GM21381 (cell line): Measurements from ENCODE around the gene HDAC3.

Source experiments
- ATAC-seq: cut with Tn5 transposase; IDR thresholded peaks from one replicate; pipeline ENCODE4 v1.9.1; 2021; ENCODE audit warnings: mild to moderate bottlenecking, moderate library complexity; ENCODE audit not compliant: unreplicated experiment

HDAC3 gene

DNA sequence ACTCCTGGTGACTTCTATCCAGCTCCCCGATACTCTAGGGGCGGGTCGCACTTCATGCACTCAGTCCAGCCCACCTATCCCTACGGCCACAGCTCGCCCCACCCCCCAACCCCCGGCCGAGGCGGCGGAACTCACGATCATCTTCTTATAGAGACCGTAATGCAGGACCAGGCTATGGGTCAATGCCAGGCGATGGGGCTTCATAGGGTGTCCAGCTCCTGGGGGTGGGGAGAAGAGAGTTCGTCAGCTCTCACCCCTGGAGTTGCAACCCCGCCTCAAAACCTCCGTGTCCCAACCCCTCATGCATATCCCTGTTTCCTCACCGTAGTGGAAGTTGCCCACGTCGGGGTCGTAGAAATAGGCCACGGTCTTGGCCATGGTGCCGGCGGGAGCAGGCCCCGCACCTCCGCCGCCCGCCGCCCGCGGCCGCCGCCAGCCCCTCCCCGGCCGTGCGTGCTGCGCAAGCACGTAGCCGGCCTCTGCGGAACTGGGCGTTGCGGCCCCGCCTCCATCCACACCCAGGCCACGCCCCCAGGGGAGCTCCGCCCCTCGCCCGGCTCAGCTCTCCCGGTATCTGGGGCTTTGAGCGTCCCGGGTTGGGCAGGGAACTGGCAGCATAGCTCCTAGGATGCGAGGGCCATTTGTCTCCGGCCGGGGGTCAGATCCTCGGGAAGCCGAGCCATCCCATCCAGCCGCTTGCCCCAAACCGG is at the start of gene HDAC3, which contains the start of gene RELL2:
HDAC3 (minus strand) TSS at position 437 of the 710 bp plus-strand sequence; CDS start at position 378, 59 bp downstream.
RELL2 (plus strand) TSS at position 585 of the 710 bp plus-strand sequence. CDS start 1,229 bp downstream, outside the sequence.
- ATAC-seq = peak; percentile 78

- no peak for ATAC-seq
These were observed 48.9 kb upstream of the HDAC3 start for GRCh38 chr5:141685591-141685990.

GRCh38 chr5:141683596-141684141 is 47.0 kb upstream of the HDAC3 start:
- ATAC-seq = no peak

DNA sequence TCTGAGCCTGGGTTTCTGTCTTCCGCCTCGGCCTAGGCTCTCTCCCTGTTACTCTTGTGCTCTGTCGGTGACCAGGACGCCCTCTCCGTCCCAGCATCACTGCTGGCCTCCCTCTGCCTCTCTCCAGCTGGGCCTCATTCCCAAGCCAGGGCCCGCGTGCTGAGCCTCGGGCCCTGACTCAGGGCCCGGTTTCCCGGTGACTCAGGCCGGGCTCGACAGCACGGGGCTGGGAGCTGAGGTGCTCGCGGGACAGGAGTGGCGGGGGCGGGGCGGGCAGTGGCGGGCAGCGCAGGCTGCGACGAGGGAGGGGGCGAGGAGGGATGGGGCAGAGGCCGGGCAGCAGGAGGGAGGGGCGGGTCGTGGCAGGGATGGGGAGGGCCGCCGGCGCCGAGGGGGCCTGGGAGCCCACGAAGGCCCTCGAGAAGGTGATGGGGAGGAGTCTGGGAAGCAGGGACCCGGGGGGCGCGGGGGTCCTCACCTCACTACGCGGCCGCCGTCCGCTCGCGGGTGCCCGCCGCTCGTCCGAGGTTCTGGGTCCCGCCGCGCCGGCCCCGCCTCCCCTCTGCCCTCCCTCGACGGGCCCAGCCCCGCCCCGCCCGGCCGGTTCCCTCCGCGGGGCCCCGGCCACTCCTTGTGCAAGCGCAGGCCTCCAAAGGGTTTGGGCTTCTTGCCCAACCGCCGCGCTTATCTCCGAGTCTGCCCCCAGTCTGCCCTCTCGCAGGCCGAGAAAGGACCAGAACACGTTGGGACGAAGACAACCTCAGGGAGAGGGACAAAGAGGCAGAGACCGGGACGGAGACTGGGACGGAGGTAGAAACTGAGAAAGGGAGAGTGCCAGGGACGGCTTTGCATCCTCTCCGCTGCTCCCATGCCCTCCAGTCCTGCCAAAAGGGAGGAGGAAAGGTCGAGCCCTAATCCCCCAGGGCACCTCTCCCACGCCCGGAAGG is 45.3 kb upstream of the HDAC3 start, which contains the start of gene ARAP3:
ARAP3 (minus strand) TSS at position 536 of the 947 bp plus-strand sequence. CDS start 1,744 bp downstream, outside the sequence.
- ATAC-seq = no peak

DNA sequence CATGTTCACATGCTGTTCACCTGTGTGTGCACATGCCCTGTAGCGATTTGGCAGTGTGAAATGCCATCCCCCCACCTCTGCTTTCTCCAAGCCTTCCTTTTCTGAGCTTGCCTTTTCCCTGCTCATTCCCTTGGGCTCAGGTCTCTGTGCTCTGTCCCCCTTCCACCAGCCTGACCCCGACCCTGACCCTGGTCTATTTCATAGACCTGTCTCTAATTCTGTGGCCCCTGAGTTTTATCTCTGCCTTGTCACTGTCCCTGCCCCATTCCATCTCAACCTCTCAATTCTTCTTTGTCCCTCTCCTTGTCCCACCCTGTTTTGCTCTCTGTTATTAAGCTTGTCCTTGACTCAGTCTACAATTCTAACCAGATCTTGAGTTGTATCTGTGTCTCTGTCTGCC is 44.6 kb upstream of the HDAC3 start:
- ATAC-seq = no peak

GRCh38 chr5:141680751-141681201 is 44.1 kb upstream of the HDAC3 start:
- no peak for ATAC-seq

DNA sequence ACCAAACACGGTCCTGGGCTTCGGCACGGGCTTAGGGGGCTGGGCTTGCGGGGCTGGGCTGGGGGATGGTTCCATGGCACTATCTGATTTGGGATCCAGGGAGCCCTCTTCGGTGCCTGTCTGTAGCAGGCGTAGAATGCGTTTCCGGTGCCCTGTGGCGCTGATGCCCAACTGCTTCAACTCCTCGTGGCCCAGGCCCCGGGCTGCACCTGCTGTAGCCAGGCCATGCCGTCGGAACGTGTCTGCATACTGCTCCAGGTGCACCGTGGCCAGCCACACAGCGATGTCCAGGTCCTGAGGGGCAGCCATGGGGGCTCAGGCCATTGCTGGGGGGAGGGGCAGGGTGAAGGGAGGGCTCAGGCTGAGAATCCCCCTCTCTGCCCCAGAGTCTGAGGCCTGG is 43.5 kb upstream of the HDAC3 start:
- no peak for ATAC-seq

DNA sequence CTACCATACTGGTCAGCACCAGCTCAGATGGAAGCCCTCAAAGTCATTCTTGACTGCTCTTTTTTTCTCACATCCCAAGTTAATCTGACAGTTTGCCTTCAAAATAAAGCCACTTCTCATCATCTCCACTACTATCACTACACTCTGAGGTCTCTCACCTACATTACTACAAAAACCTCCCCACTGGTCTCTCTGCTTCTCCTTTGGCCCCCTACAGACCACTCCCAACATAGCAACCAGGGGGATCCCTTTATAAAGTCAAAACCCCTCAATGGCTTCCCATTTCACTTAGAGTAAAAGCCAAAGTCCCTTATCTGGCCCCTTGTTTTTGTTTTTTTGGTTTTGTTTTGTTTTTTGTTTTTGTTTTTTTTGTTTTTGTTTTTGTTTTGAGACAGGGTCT is 40.8 kb upstream of the HDAC3 start:
- no peak for ATAC-seq

GRCh38 chr5:141675672-141676071 is 39.0 kb upstream of the HDAC3 start:
- ATAC-seq = no peak

- no peak for ATAC-seq
These were observed 38.1 kb upstream of the HDAC3 start for GRCh38 chr5:141674747-141675146.

- ATAC-seq = no peak
These were observed 36.5 kb upstream of the HDAC3 start for GRCh38 chr5:141672841-141673813.

GRCh38 chr5:141672071-141672840 is 35.6 kb upstream of the HDAC3 start:
- no peak for ATAC-seq

DNA sequence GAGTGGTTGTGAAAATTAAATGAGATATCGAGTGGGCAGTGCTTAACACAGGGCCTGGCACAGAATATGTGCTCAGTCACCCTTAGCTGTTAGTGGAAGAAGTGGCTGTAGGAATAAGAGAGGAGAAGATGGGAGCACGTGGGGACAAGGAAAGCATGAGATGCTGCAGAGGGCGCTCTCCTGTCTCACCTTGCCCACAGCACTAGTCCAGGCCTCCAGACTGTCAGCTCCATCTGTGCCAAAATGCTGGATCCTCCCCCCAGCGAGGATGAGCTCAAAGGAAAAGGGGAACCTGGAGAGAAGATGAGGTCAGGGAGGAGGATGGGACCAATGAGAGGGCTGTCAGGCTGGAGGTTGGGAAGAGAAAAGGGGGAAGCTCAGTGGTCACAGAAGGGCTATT is 32.9 kb upstream of the HDAC3 start:
- no peak for ATAC-seq

DNA sequence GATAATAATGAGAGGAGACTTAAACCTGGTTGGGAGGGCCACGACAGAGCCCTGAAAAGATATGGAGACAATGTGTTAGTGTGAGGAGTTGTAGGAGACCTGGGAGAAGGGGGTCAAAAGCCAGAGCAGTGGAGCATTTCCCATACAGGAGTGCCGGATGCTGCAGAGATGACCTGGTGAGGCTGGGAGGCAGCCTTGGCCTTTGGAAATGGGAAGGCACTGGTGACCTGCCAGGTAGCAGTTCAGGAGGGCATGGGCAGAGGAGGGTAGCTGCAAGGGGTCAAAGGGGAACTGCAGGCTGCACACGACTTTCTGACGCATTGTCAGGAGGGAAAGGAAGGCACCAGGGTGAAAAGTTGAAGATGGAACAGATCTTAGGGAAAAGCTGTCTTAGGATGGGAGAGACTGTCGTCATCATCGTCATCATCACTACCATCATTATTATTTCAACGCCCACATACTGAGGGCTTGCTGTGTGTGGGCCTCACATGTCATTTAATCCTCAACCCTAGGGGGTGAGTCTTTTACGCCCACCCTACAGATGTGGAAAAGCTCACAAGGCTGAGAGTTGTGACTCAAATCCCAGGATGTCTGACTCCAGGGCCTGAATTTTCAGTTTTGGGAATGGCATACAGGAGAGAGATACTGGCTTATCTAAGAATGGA is 32.1 kb upstream of the HDAC3 start:
- ATAC-seq = no peak

GRCh38 chr5:141665995-141666940 is 29.6 kb upstream of the HDAC3 start:
- ATAC-seq = no peak

DNA sequence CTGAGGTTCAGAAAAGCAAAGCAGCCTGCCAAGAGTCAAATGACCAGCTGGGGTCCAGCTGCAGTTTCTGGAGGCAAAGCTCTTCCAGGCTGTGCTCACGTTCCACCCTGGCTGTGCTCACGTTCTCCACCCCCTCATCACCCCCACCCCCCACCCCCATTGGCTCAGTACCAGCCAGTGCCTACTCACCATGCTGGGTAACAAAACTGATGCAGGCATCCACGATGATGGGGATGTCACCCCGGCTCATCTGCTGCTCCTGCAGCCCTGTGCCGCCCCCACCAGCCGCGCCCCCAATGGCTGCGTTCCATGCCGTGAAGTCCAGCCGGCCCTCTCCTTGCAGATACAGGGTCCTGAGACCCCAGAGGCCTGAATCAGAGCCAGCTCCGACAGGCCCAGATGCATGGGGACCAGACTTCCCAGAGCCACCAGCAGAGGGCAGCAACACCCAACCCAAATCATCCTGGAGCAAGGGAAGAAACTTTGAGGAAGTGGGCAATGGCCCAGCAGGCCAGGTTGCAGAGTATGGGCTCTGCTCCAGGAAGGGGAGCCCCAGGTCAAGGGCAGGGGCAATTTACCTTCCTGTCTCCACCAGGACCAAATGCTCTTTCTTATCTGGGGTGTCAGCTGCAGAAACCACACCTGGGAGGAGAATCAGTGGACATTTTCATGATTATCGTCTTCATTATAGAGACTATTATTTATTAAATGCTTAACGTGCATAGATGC is 28.2 kb upstream of the HDAC3 start:
- peak; percentile 94 for ATAC-seq

DNA sequence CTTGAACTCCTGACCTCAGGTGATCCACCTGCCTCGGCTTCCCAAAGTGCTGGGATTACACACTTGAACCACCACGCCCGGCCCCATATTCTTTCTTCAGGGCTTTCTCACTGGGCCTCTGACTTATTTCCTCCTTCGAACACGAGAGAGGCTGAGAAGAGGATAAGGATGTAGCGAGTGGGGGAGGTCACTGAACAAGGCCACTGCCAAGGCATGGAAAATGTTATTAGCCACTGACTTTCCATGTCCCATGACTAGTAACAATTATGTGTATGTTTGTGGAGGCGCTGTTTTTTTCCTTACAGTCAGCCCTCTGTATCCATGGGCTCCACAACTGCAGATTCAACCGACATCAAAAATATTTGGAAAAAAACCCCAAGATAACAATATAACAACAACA is 26.9 kb upstream of the HDAC3 start:
- ATAC-seq = no peak
